ENCODE data around the gene PRR12. TPM values are rescaled to one million over a fixed set of nuclear protein-coding genes. Genes with fewer than 3 reads are reported as not detected.
A peak's percentile ranks its signal among the peaks of the same experiment; 100 is the strongest.
"Not testable (repeated sequence)": the region's sequence is repeated elsewhere in the genome, so short reads cannot be mapped to it uniquely, and the experiment has no call there.

The PRR12 gene
- total and polyA plus RNA-seq, 2 donors from 2014 or later: 4.9 to 27.4 TPM

GRCh38 chr19:49632576-49632975, 41.6 kb downstream of the PRR12 start:
- no peak for FAIRE-seq
- peaks cover 0 to 15% (median 4%) of the 10 kb centered on the region in 3 donors for H3K4me1 ChIP-seq (ENCODE audit: control insufficient read depth in 2 of 3, insufficient read depth in 2 of 3, low read depth in 1 of 3, low read length in 3 of 3)
- no peak overlapping the region for H3K4me3 ChIP-seq (ENCODE audit: low read length in 3 of 3)
- no peaks in the 10 kb centered on the region for H3K27me3 ChIP-seq (ENCODE audit: control insufficient read depth, insufficient read depth, low read length)
- no peaks in the 10 kb centered on the region for H3K9me3 ChIP-seq (ENCODE audit: control insufficient read depth in 2 of 3, insufficient read depth in 1 of 3, low read length in 3 of 3)
- no peak overlapping the region for H3K9ac ChIP-seq (ENCODE audit: low read length in 3 of 3)
- no peaks in the 10 kb centered on the region for H3K36me3 ChIP-seq (ENCODE audit: control insufficient read depth in 2 of 3, insufficient read depth in 3 of 3, low read length in 3 of 3)
- intact Hi-C loops (cut with DNase I): no loop called here
- DNase-seq: no peak
- H3K27ac ChIP-seq (ENCODE audit: low read depth in 2 of 2, low read length in 2 of 2): no peak overlapping the region
- TF ChIP-seq, protein P1, sequence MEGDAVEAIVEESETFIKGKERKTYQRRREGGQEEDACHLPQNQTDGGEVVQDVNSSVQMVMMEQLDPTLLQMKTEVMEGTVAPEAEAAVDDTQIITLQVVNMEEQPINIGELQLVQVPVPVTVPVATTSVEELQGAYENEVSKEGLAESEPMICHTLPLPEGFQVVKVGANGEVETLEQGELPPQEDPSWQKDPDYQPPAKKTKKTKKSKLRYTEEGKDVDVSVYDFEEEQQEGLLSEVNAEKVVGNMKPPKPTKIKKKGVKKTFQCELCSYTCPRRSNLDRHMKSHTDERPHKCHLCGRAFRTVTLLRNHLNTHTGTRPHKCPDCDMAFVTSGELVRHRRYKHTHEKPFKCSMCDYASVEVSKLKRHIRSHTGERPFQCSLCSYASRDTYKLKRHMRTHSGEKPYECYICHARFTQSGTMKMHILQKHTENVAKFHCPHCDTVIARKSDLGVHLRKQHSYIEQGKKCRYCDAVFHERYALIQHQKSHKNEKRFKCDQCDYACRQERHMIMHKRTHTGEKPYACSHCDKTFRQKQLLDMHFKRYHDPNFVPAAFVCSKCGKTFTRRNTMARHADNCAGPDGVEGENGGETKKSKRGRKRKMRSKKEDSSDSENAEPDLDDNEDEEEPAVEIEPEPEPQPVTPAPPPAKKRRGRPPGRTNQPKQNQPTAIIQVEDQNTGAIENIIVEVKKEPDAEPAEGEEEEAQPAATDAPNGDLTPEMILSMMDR (IDR thresholded peaks at IDR 0.05; ENCODE audit: borderline replicate concordance, extremely low read depth, insufficient read depth): no peak

- H3K9ac ChIP-seq (ENCODE audit: low read length in 3 of 3); H3K27me3 ChIP-seq (ENCODE audit: control insufficient read depth, insufficient read depth, low read length); DNase-seq; H3K4me3 ChIP-seq (ENCODE audit: low read length in 3 of 3); H3K9me3 ChIP-seq (ENCODE audit: control insufficient read depth in 2 of 3, insufficient read depth in 1 of 3, low read length in 3 of 3); FAIRE-seq; H3K36me3 ChIP-seq (ENCODE audit: control insufficient read depth in 2 of 3, insufficient read depth in 3 of 3, low read length in 3 of 3); H3K27ac ChIP-seq (ENCODE audit: low read depth in 2 of 2, low read length in 2 of 2); intact Hi-C loops (cut with DNase I): not testable (repeated sequence)
- peaks cover 0 to 18% (median 4%) of the 10 kb centered on the region in 3 donors for H3K4me1 ChIP-seq (ENCODE audit: control insufficient read depth in 2 of 3, insufficient read depth in 2 of 3, low read depth in 1 of 3, low read length in 3 of 3)
Observed at GRCh38 chr19:49633273-49633672, 42.3 kb downstream of the PRR12 start.

DNA sequence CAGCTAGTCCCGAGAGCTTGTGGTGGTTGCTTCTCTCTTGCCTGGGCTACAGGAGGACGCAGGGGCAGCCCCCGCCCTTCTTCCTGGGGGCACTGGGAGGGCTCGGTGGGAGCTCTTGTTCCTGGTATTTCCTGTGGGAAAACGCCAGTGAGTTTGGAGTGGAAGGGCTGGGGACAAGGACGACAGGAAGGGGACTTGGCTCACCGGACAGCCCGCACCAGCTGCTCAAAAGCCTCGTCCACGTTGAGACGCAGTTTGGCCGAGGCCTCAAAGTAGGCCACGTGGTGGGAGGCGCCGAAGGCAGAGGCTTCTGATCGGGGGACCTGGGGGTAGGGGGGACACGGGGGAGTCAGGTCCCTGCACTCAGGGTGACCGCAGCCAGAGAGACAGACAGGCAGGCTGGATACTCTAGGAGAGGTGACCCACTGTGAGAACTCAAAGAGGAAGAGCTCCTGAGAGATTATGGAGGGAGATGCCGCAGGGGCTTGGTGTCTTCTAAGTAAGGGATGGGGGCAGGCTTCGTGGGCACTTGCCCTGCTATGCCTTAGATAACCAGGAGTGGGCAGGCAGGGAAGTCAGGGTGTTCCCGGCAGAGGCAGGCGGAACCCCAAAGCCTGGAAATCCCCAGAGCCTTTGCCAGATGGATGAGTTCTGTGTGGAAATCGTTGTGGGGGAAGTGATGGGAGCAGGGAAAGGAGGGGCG, 44.7 kb downstream of the PRR12 start:
- Histone ChIP-seq H3K4me1 (ENCODE audit: control insufficient read depth in 2 of 3, insufficient read depth in 2 of 3, low read depth in 1 of 3, low read length in 3 of 3) (peaks cover 0 to 23% (median 4%) of the 10 kb centered on the region in 3 donors), H3K27ac (ENCODE audit: low read depth in 2 of 2, low read length in 2 of 2) (peak overlapping the region; percentile 17 to 32), H3K9ac (ENCODE audit: low read length in 3 of 3) (no peak overlapping the region), H3K4me3 (ENCODE audit: low read length in 3 of 3) (no peak overlapping the region), H3K27me3 (ENCODE audit: control insufficient read depth, insufficient read depth, low read length) (no peaks in the 10 kb centered on the region), H3K36me3 (ENCODE audit: control insufficient read depth in 2 of 3, insufficient read depth in 3 of 3, low read length in 3 of 3) (no peaks in the 10 kb centered on the region), H3K9me3 (ENCODE audit: control insufficient read depth in 2 of 3, insufficient read depth in 1 of 3, low read length in 3 of 3) (no peaks in the 10 kb centered on the region)
- intact Hi-C loops (cut with DNase I): no loop called here
- peak in 3 of 5 donors; percentile 23 to 54 (median 26) for DNase-seq
- no peak for FAIRE-seq
- TF ChIP-seq, protein P1 (IDR thresholded peaks at IDR 0.05; ENCODE audit: borderline replicate concordance, extremely low read depth, insufficient read depth): no peak

- Histone ChIP-seq H3K27me3 (ENCODE audit: control insufficient read depth, insufficient read depth, low read length) (no peaks in the 10 kb centered on the region), H3K27ac (ENCODE audit: low read depth in 2 of 2, low read length in 2 of 2) (no peak overlapping the region), H3K4me1 (ENCODE audit: control insufficient read depth in 2 of 3, insufficient read depth in 2 of 3, low read depth in 1 of 3, low read length in 3 of 3) (peaks cover 0 to 21% (median 0%) of the 10 kb centered on the region in 3 donors), H3K36me3 (ENCODE audit: control insufficient read depth in 2 of 3, insufficient read depth in 3 of 3, low read length in 3 of 3) (no peaks in the 10 kb centered on the region), H3K4me3 (ENCODE audit: low read length in 3 of 3) (no peak overlapping the region), H3K9me3 (ENCODE audit: control insufficient read depth in 2 of 3, insufficient read depth in 1 of 3, low read length in 3 of 3) (no peaks in the 10 kb centered on the region), H3K9ac (ENCODE audit: low read length in 3 of 3) (no peak overlapping the region)
- FAIRE-seq (no peak), DNase-seq (peak in 2 of 5 donors; percentile 21 to 67)
- intact Hi-C loops (cut with DNase I): no loop called here
- TF ChIP-seq, protein P1 (IDR thresholded peaks at IDR 0.05; ENCODE audit: borderline replicate concordance, extremely low read depth, insufficient read depth): no peak
Observed at GRCh38 chr19:49636233-49636932, 45.4 kb downstream of the PRR12 start.
